Occipital lobe (tissue), 2 donors: Measurements from ENCODE around the gene SDK1. TPM values are rescaled to one million over a fixed set of nuclear protein-coding genes. Genes with fewer than 3 reads are reported as not detected.

ENCODE experiments used
- DNase-seq: peaks from one replicate; lab custom pipeline; 2025; lab: John Stamatoyannopoulos, UW
- total RNA-seq: library from RNA; depleted of rRNA; stranded (reverse); fragments of >200 nt; gene quantifications from one replicate; pipeline ENCODE4 v1.2.3, GENCODE V29; 2014

The SDK1 gene
- total RNA-seq, 1 donor from 2014 or later = 7.0 TPM

- no peak for DNase-seq
These were observed 35.1 kb downstream of the SDK1 start for GRCh38 chr7:3336042-3336665.

GRCh38 chr7:3338161-3338560, 37.1 kb downstream of the SDK1 start:
- DNase-seq = no peak

GRCh38 chr7:3345699-3346481, 44.8 kb downstream of the SDK1 start:
- DNase-seq = no peak

- DNase-seq = no peak
These were observed 48.1 kb downstream of the SDK1 start for GRCh38 chr7:3349126-3349525.

GRCh38 chr7:3356173-3356572, 55.1 kb downstream of the SDK1 start:
- no peak for DNase-seq

- no peak for DNase-seq
These were observed 57.9 kb downstream of the SDK1 start for GRCh38 chr7:3358991-3359390.

GRCh38 chr7:3367261-3367660, 66.2 kb downstream of the SDK1 start:
- DNase-seq = no peak

- no peak for DNase-seq
These were observed 69.2 kb downstream of the SDK1 start for GRCh38 chr7:3370068-3370830.

GRCh38 chr7:3370921-3371320, 69.9 kb downstream of the SDK1 start:
- no peak for DNase-seq

GRCh38 chr7:3371601-3372000, 70.5 kb downstream of the SDK1 start:
- DNase-seq = no peak

GRCh38 chr7:3374239-3374638, 73.2 kb downstream of the SDK1 start:
- DNase-seq = no peak

GRCh38 chr7:3378390-3379150, 77.5 kb downstream of the SDK1 start:
- DNase-seq = no peak

GRCh38 chr7:3380034-3380433, 79.0 kb downstream of the SDK1 start:
- DNase-seq = no peak

GRCh38 chr7:3380886-3381685, 80.0 kb downstream of the SDK1 start:
- DNase-seq = no peak

- DNase-seq = no peak
These were observed 85.6 kb downstream of the SDK1 start for GRCh38 chr7:3386423-3387190.

- no peak for DNase-seq
These were observed 92.8 kb downstream of the SDK1 start for GRCh38 chr7:3393862-3394261.

- no peak for DNase-seq
These were observed 96.3 kb downstream of the SDK1 start for GRCh38 chr7:3397324-3397723.

GRCh38 chr7:3399858-3400257, 98.8 kb downstream of the SDK1 start:
- DNase-seq = no peak

GRCh38 chr7:3404501-3404900, 103.4 kb downstream of the SDK1 start:
- DNase-seq = no peak
